ENCODE results near the gene OPN3.

OPN3 gene

DNA sequence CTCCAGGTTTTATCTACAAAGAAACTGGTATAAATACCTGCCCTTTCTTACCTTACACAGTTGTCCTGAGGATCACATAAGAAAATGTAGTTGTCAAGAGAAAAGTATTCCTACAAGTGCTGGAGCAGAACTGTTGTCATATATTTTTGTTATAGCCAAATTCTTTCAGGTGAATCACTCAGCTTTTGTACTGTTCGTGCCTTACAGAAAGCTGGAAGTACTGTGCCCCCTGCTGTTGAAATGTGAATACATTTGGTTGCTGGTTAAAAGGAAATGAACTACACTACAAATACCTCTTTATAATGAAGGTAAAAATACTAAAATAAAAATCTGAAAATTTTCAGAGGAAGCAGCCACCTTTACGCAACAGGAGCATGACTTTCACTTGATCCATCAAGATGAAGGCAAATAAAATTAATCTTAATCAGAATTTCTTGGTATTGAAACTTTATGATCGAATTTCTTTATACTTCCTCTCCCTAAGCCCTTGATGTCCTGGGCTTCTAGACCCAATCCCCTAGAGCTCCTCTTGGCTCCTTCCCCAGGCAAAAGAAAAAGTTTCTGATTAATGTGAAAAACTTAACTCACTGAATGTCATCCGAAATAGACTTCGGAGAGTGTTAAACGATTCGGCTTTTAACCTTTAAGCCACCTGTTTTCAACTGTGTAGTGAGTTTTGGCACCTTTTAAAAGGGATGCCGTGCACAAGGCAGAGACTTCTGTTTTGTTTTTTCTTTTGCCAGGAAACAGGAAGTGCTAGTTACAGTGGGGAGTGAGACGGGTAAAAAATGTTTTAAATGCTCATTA is 12.5 kb downstream of the OPN3 start:
- H3K27me3 ChIP-seq (replicated peaks; ENCODE audit: control insufficient read depth, insufficient read depth, low read length), result no peaks in the 10 kb centered on the region
- no peak overlapping the region for H3K4me3 ChIP-seq (replicated peaks; ENCODE audit: low read depth, low read length)
- TF ChIP-seq, protein P1, sequence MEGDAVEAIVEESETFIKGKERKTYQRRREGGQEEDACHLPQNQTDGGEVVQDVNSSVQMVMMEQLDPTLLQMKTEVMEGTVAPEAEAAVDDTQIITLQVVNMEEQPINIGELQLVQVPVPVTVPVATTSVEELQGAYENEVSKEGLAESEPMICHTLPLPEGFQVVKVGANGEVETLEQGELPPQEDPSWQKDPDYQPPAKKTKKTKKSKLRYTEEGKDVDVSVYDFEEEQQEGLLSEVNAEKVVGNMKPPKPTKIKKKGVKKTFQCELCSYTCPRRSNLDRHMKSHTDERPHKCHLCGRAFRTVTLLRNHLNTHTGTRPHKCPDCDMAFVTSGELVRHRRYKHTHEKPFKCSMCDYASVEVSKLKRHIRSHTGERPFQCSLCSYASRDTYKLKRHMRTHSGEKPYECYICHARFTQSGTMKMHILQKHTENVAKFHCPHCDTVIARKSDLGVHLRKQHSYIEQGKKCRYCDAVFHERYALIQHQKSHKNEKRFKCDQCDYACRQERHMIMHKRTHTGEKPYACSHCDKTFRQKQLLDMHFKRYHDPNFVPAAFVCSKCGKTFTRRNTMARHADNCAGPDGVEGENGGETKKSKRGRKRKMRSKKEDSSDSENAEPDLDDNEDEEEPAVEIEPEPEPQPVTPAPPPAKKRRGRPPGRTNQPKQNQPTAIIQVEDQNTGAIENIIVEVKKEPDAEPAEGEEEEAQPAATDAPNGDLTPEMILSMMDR (IDR thresholded peaks at IDR 0.05; ENCODE audit: insufficient read depth, low read length, poor library complexity, severe bottlenecking), result peak; percentile 51
- no peak for DNase-seq (ENCODE audit: extremely low read depth, insufficient read length)
- no peaks in the 10 kb centered on the region for H3K36me3 ChIP-seq (ENCODE audit: control insufficient read depth, insufficient read depth, low read length)

DNA sequence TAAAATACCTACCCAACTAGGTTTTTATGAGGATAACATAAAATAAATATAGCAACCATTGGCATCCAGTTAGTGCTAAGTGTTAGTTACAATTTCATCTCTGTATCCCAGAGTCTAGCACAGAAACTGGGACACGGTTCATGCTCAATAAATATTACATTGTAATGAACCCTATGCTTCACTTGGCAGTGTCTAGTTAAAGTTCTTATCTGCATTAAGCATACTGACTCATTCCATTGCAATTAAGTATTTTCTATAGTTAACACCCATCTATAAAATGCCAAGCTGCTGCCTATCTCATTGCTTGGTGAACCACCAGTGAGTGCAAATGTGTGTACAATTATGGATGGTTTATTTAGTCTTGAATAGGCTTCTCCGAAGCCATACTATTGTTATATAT is 15.2 kb downstream of the OPN3 start:
- H3K36me3 ChIP-seq (ENCODE audit: control insufficient read depth, insufficient read depth, low read length), result no peaks in the 10 kb centered on the region
- TF ChIP-seq, protein P1 (IDR thresholded peaks at IDR 0.05; ENCODE audit: insufficient read depth, low read length, poor library complexity, severe bottlenecking), result no peak
- no peak overlapping the region for H3K4me3 ChIP-seq (replicated peaks; ENCODE audit: low read depth, low read length)
- no peak for DNase-seq (ENCODE audit: extremely low read depth, insufficient read length)
- H3K27me3 ChIP-seq (replicated peaks; ENCODE audit: control insufficient read depth, insufficient read depth, low read length), result no peaks in the 10 kb centered on the region

DNA sequence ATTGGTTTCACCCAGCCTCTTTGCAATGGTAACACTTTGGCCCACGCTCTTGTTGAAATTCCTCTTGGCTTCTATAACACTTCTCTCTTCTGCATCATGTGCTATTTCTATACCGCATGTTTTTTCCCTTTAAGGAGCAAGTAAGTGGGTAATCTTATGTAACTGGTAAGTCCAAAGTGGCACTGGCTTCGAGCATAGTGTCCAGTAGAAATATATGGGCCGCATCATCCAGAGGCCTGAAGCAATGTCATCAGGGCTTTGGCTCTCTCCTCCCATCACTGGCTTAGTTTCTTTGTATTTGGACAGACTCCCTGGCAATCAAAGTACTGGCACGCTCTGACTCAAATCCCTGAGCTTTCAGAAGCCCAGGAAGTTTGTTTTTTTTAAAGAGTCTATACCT is 17.5 kb downstream of the OPN3 start:
- TF ChIP-seq, protein P1 (IDR thresholded peaks at IDR 0.05; ENCODE audit: insufficient read depth, low read length, poor library complexity, severe bottlenecking), result no peak
- Histone ChIP-seq H3K27me3 (replicated peaks; ENCODE audit: control insufficient read depth, insufficient read depth, low read length) (no peaks in the 10 kb centered on the region), H3K36me3 (ENCODE audit: control insufficient read depth, insufficient read depth, low read length) (no peaks in the 10 kb centered on the region), H3K4me3 (replicated peaks; ENCODE audit: low read depth, low read length) (no peak overlapping the region)
- DNase-seq (ENCODE audit: extremely low read depth, insufficient read length), result no peak

DNA sequence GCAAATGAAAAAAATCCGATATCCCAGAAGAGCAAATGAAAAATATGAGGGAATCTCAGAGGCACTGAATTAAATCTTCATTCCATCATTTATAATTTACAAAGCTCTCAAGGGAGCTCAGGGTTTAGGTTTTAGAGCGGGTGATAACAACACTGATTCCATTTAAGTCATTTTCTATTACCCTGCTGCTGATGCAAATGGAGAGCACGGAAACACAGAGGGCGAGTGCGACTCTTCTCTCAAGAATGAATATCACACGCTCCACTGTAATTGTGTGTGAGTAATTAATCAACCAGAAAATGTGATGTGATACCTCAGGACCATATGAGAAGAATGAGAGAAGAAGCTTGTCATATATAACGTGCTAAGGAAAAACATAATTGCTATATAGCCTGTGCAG is 22.7 kb downstream of the OPN3 start:
- H3K4me3 ChIP-seq (replicated peaks; ENCODE audit: low read depth, low read length), result no peak overlapping the region
- H3K36me3 ChIP-seq (ENCODE audit: control insufficient read depth, insufficient read depth, low read length), result no peaks in the 10 kb centered on the region
- no peak for DNase-seq (ENCODE audit: extremely low read depth, insufficient read length)
- TF ChIP-seq, protein P1 (IDR thresholded peaks at IDR 0.05; ENCODE audit: insufficient read depth, low read length, poor library complexity, severe bottlenecking), result no peak
- H3K27me3 ChIP-seq (replicated peaks; ENCODE audit: control insufficient read depth, insufficient read depth, low read length), result no peaks in the 10 kb centered on the region

DNA sequence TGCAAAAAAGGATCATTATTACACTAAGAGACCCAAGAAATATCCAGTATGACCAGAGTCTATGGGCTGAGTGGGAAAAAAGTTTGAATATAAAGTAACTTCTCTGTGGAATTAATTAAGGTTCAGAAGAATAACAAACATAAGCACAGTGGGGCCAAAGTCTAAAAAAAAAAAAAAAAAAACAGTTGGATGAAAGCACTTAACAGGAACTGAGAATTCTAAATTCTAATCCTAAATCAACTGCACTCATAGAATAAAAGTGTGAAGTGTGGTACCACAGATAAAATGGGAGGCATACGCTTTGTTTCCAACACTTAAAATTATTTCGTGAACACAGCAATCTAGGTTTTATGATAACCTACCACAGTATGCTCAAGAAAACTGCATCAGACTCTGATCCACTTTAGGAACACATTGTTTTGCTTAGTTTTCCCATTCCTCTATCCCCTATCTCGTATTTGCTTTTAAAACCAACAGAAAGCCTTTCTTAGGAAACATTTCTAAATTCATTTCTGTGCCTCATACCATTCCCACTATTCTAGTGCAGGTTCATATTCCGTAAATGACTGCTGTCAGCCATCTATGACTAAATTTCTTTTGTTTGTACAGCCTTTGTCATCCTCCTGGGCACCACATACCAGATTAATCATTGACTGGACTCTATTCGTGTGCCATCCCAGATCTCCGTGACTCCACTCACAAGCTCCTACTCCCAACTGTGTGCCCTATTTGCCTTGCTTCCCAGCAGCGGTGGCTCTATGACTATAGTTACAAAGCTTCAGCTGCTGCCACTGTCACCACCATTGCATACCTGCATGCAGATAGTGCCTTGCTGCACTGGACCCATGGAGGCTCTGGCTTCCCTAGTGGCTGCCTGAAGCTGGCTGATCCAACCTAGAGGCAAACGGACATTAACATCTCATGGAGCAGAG is 24.9 kb downstream of the OPN3 start:
- TF ChIP-seq, protein P1 (IDR thresholded peaks at IDR 0.05; ENCODE audit: insufficient read depth, low read length, poor library complexity, severe bottlenecking), result no peak
- DNase-seq (ENCODE audit: extremely low read depth, insufficient read length), result no peak
- Histone ChIP-seq H3K4me3 (replicated peaks; ENCODE audit: low read depth, low read length) (no peak overlapping the region), H3K27me3 (replicated peaks; ENCODE audit: control insufficient read depth, insufficient read depth, low read length) (no peaks in the 10 kb centered on the region), H3K36me3 (ENCODE audit: control insufficient read depth, insufficient read depth, low read length) (no peaks in the 10 kb centered on the region)
